NCI-H345 (cell line): ENCODE data around the gene GIMAP4.
"Not testable (repeated sequence)": the region's sequence is repeated elsewhere in the genome, so short reads cannot be mapped to it uniquely, and the experiment has no call there.

Source experiments
- DNase-seq: peaks from one replicate; lab custom pipeline; 2025; lab: John Stamatoyannopoulos, UW

Gene GIMAP4

DNA sequence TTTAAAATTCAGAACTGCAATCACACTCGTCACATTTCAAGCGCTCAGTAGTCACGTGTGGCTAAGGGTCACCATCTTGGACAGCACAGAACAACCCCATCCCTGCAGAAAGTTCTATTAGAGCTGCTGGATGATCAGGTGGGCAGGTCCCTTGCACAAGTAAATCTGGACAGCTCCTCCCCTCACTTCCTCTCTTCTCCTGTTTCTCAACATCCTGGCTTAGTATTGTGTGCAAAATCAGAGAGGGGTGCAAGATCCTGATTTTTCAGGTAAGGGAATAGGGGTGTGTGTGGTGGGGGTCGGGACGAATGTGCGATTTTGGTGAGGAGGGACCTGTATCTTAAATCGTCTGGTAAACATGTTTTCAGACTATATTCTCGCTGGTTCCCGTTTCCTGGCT is at the start of gene GIMAP4:
GIMAP4 (plus strand) TSS at position 222 of the 400 bp plus-strand sequence. CDS start 2,512 bp downstream, outside the sequence.
- DNase-seq, result no peak

DNA sequence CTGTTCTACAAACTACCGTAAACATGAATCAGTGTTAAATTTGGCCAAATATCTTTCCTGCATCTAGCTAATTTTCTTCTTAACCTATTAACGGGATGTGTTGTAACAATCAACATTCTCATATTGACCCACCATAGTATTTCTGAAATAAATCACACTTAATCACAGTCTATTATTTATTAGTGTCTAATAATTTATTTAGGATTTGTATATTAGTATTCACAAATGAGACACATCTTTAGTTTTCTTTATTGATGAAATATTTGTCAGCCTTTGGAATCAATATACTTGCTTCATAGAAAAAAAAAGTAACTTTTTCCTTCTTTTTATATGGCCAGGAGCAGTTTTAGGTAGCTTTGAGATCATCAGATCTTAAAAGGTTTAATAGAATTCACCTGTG is 47.9 kb upstream of the GIMAP4 start:
- DNase-seq, result no peak

DNA sequence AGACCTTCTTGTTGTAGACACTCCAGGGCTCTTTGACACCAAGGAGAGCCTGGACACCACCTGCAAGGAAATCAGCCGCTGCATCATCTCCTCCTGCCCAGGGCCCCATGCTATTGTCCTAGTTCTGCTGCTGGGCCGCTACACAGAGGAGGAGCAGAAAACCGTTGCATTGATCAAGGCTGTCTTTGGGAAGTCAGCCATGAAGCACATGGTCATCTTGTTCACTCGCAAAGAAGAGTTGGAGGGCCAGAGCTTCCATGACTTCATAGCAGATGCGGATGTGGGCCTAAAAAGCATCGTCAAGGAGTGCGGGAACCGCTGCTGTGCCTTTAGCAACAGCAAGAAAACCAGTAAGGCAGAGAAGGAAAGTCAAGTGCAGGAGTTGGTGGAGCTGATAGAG is 47.0 kb upstream of the GIMAP4 start:
- no peak for DNase-seq

DNA sequence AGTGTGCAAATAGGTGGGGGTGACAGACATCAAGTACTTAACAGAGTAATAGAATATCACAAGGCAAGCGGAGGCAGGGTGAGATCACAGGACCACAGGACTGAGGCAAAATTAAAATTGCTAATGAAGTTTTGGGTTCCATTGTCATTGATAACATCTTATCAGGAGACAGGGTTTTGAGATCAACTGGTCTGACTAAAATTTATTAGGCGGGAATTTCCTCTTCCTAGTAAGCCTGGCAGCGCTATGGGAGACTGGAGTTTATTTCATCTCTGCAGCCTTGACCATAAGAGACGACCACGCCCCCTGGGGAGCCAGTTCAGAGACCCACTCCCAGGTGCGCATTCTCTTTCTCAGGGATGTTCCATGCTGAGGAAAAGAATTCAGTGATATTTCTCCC is 44.3 kb upstream of the GIMAP4 start:
- DNase-seq, result not testable (repeated sequence)

DNA sequence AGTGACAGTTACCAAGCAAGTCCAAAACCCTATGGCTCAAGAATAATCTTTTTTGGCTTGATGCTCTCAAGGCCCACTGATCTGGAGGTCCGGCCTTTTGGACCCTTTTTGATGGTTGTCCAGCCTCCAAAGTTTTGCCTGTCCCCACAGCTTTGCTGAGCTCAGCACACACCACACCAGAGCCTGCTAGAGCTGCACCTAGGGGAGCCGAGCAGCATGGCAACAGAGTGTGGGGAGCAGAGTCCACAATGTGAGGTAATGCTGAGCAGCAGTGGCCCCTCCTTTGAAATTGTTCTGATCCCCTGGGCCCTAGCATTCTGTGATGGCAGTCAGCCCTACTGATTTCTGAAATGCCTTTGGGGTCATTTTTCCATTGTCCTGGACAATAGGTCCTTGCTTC is 43.2 kb upstream of the GIMAP4 start:
- no peak for DNase-seq

DNA sequence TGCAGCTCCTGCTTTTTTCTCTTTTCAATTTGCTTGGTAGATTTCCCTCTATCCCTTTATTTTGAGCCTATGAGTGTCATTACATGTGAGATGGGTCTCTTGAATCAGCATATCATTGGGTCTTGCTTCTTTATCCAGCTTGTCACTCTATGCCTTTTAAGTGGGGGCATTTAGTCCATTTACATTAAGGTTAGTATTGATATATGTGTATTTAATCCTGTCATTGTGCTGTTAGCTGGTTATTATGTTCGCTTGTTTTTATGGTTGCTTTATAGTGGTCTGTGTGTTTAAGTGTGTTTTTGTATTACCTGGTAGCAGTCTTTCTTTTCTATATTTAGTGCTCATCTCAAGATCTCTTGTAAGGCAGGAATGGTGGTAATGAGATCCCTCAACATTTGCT is 35.5 kb upstream of the GIMAP4 start:
- no peak for DNase-seq

DNA sequence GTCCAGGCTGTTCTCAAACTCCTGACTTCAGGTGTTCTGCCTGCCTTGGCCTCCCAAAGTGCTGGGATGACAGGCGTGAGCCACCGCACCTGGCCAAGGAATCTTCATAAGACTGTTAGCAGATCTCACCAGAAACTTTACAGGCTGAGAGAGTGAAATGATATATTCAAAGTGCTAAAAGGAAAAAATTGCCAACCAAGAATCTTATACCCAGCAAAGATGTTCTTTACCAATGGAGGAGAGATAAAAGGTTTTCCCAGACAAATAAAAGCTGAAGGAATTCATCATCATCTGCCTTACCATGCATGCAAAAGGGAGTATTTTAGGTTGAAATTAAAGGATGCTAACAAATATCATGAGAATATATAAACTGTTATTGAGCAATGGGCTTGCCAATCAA is 28.9 kb upstream of the GIMAP4 start:
- no peak for DNase-seq

DNA sequence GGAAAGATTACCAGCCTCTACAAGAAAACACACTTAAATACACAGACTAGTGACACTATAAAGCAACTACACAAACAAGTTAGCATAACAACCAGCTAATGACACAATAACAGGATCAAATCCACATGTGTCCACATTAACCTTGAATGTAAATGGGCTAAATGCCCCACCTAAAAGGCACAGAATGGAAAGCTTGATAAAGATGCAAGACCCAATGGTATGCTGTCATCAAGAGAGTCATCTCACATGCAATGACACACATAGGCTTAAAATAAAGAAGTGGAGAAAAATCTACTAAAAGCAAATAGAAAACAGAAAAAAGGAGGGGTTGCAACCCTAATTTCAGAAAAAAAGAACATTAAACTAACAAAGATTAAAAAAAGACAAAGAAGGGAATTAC is 14.0 kb upstream of the GIMAP4 start:
- DNase-seq, result no peak

DNA sequence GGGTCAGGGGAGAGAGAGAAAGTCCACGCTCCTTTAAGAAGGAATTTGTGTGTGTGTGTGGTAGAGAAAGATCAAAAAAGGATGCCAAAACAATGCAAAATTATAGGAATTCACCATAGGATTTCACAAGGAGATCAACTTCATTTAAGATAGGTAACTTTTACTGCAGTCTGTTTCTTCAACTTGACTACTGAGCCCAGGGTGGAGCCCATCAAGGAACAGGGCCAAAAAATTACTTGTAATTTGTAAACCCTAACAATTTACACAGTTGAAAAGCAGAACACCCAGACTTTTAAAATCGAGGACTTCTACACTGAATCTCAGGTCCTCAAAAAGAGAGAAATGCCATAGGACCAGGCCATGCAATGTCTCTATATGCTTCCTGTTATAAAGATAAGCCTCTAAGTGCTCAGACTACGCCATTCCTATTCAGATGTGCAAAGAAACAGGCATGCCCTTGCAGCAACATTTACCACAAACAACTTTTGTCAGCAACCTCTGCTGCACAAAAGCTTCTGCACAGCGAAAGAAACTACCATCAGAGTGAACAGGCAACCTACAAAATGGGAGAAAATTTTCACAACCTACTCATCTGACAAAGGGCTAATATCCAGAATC is 10.6 kb upstream of the GIMAP4 start:
- DNase-seq, result no peak

DNA sequence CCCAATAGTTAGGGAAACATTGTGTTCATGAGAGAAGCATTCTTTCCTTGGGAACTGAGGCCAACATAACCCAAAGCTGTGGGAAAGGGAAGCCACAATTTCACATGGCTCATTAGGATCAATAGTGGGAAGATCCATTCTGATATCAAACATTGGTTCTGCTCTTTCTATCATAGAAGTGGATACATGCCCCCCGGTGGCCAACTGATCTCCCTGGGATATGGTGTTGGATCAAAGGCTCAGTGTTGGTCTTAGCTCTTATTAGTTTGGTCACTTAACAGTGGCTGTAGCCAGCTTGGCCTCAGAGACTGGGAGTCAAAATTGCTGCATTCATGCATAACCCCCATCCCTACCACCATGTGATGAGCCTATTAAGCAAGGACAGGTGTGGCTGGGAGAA is 6.7 kb upstream of the GIMAP4 start:
- DNase-seq, result no peak

DNA sequence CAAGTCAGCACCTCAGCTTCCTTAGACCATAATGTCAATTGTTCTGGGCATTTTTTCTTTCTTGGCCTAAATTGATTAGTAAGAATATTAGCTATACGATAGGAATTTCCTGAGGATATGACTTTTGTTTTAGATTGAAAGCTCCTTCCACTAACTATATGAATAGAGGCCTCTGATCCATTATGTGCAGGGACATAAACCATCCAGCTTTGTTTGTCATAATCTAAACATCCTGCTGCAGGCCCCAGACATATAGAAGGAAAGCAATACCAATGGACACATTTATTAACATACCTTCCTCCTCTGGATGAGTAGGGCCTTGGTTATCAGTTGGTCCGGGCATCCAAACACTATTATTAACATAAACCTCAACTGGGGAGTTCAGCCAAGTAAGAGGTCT is 4.3 kb upstream of the GIMAP4 start:
- DNase-seq, result no peak

DNA sequence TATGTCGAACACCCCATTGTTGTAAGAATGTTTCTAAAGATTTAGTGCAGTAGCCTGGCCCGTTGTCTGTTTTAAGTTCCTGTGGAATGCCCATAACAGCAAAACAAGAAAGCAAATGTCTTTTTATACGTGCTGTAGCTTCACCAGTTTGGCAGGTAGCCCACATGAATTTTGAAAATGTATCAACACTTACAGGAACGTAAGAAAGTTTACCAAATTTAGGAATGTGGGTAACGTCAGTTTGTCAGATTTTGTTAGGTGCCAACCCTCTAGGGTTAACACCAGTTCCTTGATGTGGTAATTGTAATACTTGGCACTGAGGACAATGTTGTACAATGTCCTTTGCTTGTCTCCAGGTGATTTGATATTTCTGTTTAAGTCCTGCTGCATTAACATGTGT is 3.2 kb upstream of the GIMAP4 start:
- no peak for DNase-seq

DNA sequence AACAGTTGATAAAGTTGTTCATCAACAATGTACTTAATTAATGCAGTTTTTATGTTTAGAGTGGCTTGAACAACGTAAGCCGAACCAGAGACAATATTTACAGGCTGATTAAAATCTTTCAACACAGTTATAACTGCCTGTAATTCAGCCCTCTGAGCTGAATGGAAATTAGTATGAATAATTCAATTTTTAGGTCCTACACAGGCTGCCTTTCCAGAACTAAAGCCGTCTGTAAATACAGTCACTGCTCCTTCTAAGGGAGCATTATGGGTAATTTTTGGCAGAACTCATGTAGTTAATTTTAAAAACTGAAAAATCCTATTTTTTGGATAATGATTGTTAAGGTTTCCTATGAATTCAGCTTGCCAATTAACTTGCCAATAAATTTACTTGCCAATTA is 2.6 kb upstream of the GIMAP4 start:
- DNase-seq, result no peak

DNA sequence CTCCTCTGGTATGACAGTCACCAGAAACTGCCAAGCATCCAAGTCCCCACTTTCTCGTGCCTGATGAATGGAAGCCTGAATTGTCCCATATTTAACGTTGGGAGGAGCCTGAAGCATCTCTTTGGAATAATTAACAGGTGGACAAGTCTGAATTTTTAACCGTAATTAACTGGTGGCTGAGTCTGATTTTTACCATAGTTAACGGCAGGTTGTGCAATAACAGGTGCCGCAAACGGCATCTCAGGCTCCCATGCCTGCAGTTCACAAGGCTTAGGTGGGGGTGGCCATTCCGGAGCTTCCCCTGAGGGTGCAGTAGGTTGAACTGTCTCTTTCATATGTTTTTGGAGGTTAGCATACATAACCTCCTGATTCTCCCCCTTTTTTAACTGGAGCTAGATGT is 2.0 kb upstream of the GIMAP4 start:
- no peak for DNase-seq

DNA sequence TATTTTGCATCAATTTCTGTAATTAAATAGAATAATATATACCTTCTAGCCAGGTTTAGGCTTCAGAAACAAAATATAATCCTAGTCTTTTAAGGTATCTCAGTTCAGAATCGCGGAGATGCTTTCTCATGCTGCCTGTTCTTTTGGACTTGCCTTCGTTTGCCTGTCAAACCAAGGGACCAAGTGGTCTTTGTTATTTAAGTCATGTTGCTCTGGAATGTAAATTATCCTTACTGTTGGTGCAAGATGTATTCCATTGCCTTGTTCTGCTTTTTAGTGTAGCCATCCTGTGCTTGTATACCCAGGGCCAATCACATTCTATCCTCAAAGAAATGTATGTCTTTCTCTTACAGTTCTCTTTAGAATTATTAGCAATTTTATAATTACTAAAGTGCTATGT is 1.1 kb upstream of the GIMAP4 start:
- DNase-seq, result no peak

DNA sequence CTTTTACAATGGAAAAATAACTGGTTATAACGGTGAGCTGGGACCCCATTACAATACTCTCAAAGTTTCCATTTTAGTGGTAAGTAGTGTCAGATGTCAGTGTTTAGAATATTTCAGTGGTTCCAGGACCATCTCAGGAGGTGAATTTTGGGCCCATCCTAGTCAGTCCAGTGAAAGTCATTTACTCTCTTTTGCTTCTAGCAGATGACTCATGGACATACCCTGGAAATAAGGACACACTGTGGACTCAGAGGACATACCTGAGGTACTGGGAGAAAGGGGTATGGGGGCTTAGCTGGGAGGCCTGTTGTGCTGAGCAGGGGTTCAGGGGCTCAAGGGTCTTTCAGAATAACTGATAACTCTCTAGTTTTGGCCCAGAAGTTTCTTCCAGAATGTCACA is 618 bp upstream of the GIMAP4 start:
- no peak for DNase-seq

DNA sequence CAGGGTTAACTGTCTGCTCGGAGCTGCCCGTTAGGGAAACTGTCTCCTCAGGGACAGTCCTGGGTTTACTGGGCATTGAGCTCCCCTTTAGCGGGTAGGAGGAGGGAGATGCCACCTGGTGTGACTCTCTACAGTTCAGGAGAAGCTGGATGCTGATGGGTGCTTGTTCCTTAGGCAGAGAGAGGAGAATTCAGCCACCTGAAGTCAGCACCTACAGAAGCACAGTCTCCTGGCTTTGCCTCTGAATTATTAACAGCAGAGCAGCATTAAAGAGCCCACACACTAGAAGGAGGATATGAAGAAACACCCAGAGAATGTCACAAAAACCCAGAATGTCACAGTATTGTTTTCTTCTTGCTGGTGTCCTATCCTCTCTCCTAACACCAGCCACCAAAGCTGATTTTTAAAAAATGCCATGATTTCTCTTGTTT is 696 bp downstream of the GIMAP4 start:
- no peak for DNase-seq

DNA sequence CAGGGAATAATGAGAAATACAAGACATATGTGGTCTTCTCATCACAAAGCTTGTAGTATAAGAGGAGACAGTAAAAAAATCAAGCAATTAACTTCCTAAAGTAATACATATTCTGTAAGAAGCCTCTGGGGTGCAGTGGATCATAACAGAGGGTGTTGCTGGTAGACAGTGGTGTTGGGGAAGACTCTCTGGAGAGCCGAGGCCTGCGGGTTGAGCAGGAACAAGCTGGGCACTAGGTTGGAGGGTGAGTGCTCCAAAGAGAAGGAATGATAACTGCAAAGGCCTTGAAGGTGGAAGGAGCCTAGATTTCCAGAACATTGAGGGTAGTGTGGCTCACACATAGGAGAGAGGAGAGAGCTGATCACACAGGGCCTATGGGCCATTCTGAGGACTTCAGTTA is 1.5 kb downstream of the GIMAP4 start:
- no peak for DNase-seq

DNA sequence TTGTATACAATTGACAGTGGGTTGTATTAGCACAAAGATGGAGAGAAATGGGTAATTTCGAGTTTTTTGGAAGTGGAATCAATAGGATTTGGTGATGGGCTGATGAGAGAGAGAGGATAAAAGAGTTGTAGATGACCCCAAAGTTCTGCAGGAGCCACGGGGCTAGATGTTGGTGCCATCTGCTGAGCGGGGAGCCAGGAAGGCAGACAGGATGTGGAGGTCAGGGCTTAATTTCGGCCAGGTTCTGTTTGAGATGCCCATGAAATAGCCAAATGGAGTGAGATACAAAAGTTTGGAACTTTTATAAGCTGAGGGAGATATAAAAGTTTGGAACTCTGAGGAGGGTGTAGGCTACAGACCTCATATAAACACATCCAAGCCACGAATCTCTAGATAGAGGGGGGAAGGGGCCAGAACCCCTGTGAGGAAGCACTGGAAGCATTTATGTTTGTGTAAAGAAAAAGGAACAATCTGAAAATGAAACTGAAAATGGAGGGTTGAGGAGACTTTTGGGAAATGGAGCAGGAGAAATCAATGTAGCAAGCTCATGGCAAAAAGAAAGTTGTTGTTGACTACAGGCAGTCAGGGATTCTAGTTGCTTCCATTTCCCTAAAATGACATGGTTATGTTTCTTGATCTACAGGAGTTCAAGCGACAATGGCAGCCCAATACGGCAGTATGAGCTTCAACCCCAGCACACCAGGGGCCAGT is 2.2 kb downstream of the GIMAP4 start:
- DNase-seq, result no peak

DNA sequence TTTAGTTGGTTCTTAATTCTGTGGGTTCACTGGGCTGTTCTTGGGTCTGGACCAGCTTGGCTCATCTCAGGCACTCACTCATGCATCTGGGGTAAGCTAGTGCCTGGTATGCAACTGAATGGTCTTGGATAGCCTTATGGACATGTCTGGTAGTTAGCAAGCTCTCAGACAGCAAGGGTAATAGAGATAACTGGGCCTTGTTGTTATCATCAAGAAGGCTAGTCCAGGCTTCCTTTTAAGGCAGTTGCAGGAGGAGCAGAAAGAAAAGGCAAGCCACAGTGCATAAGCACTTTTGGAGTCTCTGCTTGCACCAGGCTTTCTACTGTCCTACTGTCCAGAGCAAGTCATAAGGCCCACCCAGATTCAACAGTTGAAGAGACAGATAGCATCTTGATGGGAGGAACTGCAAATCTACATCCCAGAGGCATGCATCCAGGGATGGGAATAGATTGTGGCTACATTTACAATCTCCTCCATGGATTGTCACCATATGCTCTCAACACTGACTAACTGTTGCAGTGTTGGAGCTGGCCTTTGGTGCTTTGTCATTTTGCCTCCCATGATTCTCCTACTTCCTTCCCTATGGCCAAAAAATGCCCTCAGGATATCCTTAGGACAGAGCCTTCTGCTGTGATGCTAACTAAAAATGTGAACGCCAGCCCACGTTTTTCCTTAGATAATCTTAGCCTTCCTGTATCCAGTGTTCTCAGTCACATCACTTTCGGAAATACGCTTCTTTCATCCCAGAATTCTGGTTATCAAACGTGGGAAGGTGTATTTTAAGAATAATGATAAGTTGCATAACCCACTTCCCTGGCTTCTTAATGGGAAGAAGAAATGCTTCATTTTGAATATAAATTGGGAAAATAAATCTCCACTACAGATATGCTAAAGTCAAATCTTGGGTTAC is 3.6 kb downstream of the GIMAP4 start:
- DNase-seq, result no peak

DNA sequence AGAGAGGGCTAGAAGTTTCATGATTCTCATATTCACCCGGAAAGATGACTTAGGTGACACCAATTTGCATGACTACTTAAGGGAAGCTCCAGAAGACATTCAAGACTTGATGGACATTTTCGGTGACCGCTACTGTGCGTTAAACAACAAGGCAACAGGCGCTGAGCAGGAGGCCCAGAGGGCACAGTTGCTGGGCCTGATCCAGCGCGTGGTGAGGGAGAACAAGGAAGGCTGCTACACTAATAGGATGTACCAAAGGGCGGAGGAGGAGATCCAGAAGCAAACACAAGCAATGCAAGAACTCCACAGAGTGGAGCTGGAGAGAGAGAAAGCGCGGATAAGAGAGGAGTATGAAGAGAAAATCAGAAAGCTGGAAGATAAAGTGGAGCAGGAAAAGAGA is 5.3 kb downstream of the GIMAP4 start:
- DNase-seq, result no peak

DNA sequence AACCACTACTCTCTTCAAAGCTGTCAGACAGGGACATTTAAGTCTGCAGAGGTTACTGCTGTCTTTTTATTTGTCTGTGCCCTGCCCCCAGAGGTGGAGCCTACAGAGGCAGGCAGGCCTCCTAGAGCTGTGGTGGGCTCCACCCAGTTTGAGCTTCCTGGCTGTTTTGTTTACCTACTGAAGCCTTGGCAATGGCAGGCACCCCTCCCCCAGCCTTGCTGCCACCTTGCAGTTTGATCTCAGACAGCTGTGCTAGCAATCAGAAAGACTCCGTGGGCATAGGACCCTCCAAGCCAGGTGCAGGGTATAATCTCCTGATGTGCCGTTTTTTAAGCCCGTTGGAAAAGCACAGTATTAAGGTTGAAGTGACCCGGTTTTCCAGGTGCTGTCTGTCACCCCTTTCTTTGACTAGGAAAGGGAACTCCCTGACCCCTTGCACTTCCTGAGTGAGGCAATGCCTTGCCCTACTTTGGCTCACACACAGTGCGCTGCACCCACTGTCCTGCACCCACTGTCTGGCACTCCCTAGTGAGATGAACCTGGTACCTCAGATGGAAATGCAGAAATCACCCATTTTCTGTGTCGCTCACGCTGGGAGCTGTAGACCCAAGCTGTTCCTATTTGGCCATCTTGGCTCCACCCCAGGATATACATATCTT is 12.9 kb downstream of the GIMAP4 start:
- DNase-seq, result peak; percentile 42
